HG03378 (cell line): Measurements from ENCODE around the gene COX20.
A peak's percentile ranks its signal among the peaks of the same experiment; 100 is the strongest.
"Not testable (repeated sequence)": the region's sequence is repeated elsewhere in the genome, so short reads cannot be mapped to it uniquely, and the experiment has no call there.

Experiments
- ATAC-seq: cut with Tn5 transposase; IDR thresholded peaks from one replicate; pipeline ENCODE4 v1.9.1; 2021; ENCODE audit warnings: mild to moderate bottlenecking, moderate library complexity; ENCODE audit not compliant: unreplicated experiment

COX20 gene

GRCh38 chr1:244835276-244836134 is at the start of gene COX20:
COX20 (plus strand) TSS chr1:244835658; CDS start chr1:244835715, 57 bp downstream.
- peak; percentile 46 for ATAC-seq

GRCh38 chr1:244788493-244789275 is 46.8 kb upstream of the COX20 start:
- no peak for ATAC-seq

- ATAC-seq = no peak
Measured at GRCh38 chr1:244789276-244789580, 46.2 kb upstream of the COX20 start.

GRCh38 chr1:244789731-244790130 is 45.7 kb upstream of the COX20 start:
- ATAC-seq = no peak

- ATAC-seq = no peak
Measured at GRCh38 chr1:244791061-244791460, 44.4 kb upstream of the COX20 start.

- no peak for ATAC-seq
Measured at GRCh38 chr1:244792188-244792850, 43.1 kb upstream of the COX20 start.

GRCh38 chr1:244794071-244794470 is 41.4 kb upstream of the COX20 start:
- no peak for ATAC-seq

GRCh38 chr1:244794516-244794915 is 40.9 kb upstream of the COX20 start:
- ATAC-seq = not testable (repeated sequence)

- peak; percentile 60 for ATAC-seq
Measured at GRCh38 chr1:244796719-244797406, 38.6 kb upstream of the COX20 start.

- ATAC-seq = no peak
Measured at GRCh38 chr1:244800821-244801220, 34.6 kb upstream of the COX20 start.

GRCh38 chr1:244801246-244801645 is 34.2 kb upstream of the COX20 start:
- peak; percentile 65 for ATAC-seq

- no peak for ATAC-seq
Measured at GRCh38 chr1:244802041-244802440, 33.4 kb upstream of the COX20 start.

- no peak for ATAC-seq
Measured at GRCh38 chr1:244802556-244803239, 32.8 kb upstream of the COX20 start.

GRCh38 chr1:244804841-244805240 is 30.6 kb upstream of the COX20 start:
- ATAC-seq = no peak

- ATAC-seq = no peak
Measured at GRCh38 chr1:244807138-244807537, 28.3 kb upstream of the COX20 start.

GRCh38 chr1:244810221-244810620 is 25.2 kb upstream of the COX20 start:
- ATAC-seq = no peak

- ATAC-seq = no peak
Measured at GRCh38 chr1:244813327-244813726, 22.1 kb upstream of the COX20 start.

GRCh38 chr1:244815600-244816099 is 19.8 kb upstream of the COX20 start:
- no peak for ATAC-seq

- no peak for ATAC-seq
Measured at GRCh38 chr1:244817415-244817894, 18.0 kb upstream of the COX20 start.

GRCh38 chr1:244820131-244820530 is 15.3 kb upstream of the COX20 start:
- ATAC-seq = no peak
